H1 (cell line): ENCODE data around the gene ANK3. TPM values are rescaled to one million over a fixed set of nuclear protein-coding genes. Genes with fewer than 3 reads are reported as not detected.

ENCODE experiments used
- CTCF ChIA-PET: fragments of 300-600 bp; sonication (Branson Sonifier 250); formaldehyde crosslinking; loops from one replicate; lab custom pipeline; 2021; ENCODE audit not compliant: partially characterized antibody; lab: Charles Lee
- POLR2A ChIA-PET: fragments of 300-600 bp; sonication (Branson Sonifier 250); formaldehyde crosslinking; loops from one replicate; lab custom pipeline; 2021; ENCODE audit warnings: inconsistent platforms; ENCODE audit not compliant: partially characterized antibody; lab: Charles Lee
- DNase-seq, 2 experiments: peaks; one replicate each; pipeline versions ENCODE4 v3.0.0 to v3.0.0-alpha.2; 2010 to 2022; ENCODE audit warnings: low spot score in 2 of 2, low read depth in 1 of 2, mixed read lengths in 1 of 2
- FAIRE-seq: peaks from 2 replicates; lab custom pipeline; 2011; peaks lifted over from hg19 to GRCh38; lab: Jason Lieb, UNC
- H2AFZ ChIP-seq: 2 replicates; pipeline ENCODE4 v1.8.1; 2012; ENCODE audit warnings: low read length, inconsistent platforms
- H2AK5ac ChIP-seq: 2 replicates; pipeline ENCODE4 v1.6.1; 2013; ENCODE audit warnings: low read depth, low read length
- H2BK120ac ChIP-seq: replicated peaks from 2 replicates; pipeline ENCODE3; 2013; ENCODE audit warnings: low read depth, low read length, inconsistent platforms
- H2BK12ac ChIP-seq: 2 replicates; pipeline ENCODE4 v1.6.1; 2013; ENCODE audit warnings: low read depth, low read length
- H2BK15ac ChIP-seq: 2 replicates; pipeline ENCODE4 v1.6.1; 2013; ENCODE audit warnings: low read length
- H2BK20ac ChIP-seq: 2 replicates; pipeline ENCODE4 v1.6.1; 2013; ENCODE audit warnings: low read length
- H2BK5ac ChIP-seq: 2 replicates; pipeline ENCODE4 v1.6.1; 2013; ENCODE audit warnings: low read depth, low read length
- H3K14ac ChIP-seq: 2 replicates; pipeline ENCODE4 v1.6.1; 2013; ENCODE audit warnings: inconsistent platforms; ENCODE audit not compliant: insufficient read length
- H3K18ac ChIP-seq: 2 replicates; pipeline ENCODE4 v1.6.1; 2013; ENCODE audit warnings: low read length; ENCODE audit errors: extremely low read depth
- H3K23ac ChIP-seq: 2 replicates; pipeline ENCODE4 v1.6.1; 2013; ENCODE audit warnings: inconsistent platforms; ENCODE audit not compliant: insufficient read length
- H3K23me2 ChIP-seq: 2 replicates; pipeline ENCODE4 v1.6.1; 2013; ENCODE audit warnings: low read depth, low read length
- H3K27ac ChIP-seq: 2 replicates; pipeline ENCODE4 v1.6.1; 2011; ENCODE audit warnings: low read depth, low read length, inconsistent platforms
- H3K27me3 ChIP-seq, 4 experiments: replicated peaks in 1 of 4; 1 replicate in 1 of 4; 2 replicates in 3 of 4; pipeline versions ENCODE4 v1.6.1 to v1.8.1; 2011 to 2013; ENCODE audit warnings: low read length in 3 of 4, mild to moderate bottlenecking in 3 of 4, inconsistent platforms in 2 of 4, mixed read lengths in 2 of 4, moderate library complexity in 1 of 4; ENCODE audit not compliant: control insufficient read depth in 3 of 4, insufficient read depth in 3 of 4; ENCODE audit errors: extremely low read depth in 1 of 4
- H3K36me3 ChIP-seq, 4 experiments: 2 replicates each; pipeline versions ENCODE4 v1.6.1 to v1.8.1; 2011 to 2013; ENCODE audit warnings: mild to moderate bottlenecking in 4 of 4, low read length in 3 of 4, moderate library complexity in 2 of 4, control low read depth in 1 of 4, inconsistent platforms in 1 of 4; ENCODE audit not compliant: insufficient read depth in 4 of 4, control insufficient read depth in 2 of 4
- H3K4ac ChIP-seq: replicated peaks from 2 replicates; pipeline ENCODE3; 2013; ENCODE audit warnings: low read length, low read depth, mixed read lengths, inconsistent platforms; ENCODE audit not compliant: insufficient read length
- H3K4me1 ChIP-seq, 4 experiments: replicated peaks in 1 of 4; 1 replicate in 1 of 4; 2 replicates in 3 of 4; pipeline versions ENCODE4 v1.6.1 to v1.8.1; 2011 to 2013; ENCODE audit warnings: low read length in 3 of 4, inconsistent platforms in 2 of 4, mixed read lengths in 1 of 4; ENCODE audit not compliant: insufficient read depth in 4 of 4, control insufficient read depth in 3 of 4
- H3K4me2 ChIP-seq, 2 experiments: 2 replicates each; pipeline versions ENCODE4 v1.6.1 to v1.8.1; 2011 to 2013; ENCODE audit warnings: low read depth in 2 of 2, low read length in 2 of 2, control low read depth in 1 of 2, inconsistent platforms in 1 of 2, mild to moderate bottlenecking in 1 of 2; ENCODE audit not compliant: insufficient read depth in 1 of 2
- H3K4me3 ChIP-seq, 4 experiments: fragments of 200-600, 300-600 bp in 1 of 4; sonication (generic), shearing (Covaris generic), sonication (Bioruptor Twin) in 1 of 4; 2 replicates each; pipeline versions ENCODE4 v1.5.1 to v1.8.1; 2011 to 2016; ENCODE audit warnings: low read length in 4 of 4, low read depth in 3 of 4, control low read depth in 2 of 4, inconsistent platforms in 2 of 4, mild to moderate bottlenecking in 2 of 4, mixed read lengths in 1 of 4, moderate library complexity in 1 of 4; ENCODE audit not compliant: insufficient read depth in 2 of 4; ENCODE audit errors: extremely low read depth in 1 of 4
- H3K56ac ChIP-seq: replicated peaks from 2 replicates; pipeline ENCODE3; 2013; ENCODE audit warnings: low read depth, mild to moderate bottlenecking, mixed read lengths, low read length, inconsistent platforms; ENCODE audit not compliant: insufficient read length
- H3K79me1 ChIP-seq: 2 replicates; pipeline ENCODE4 v1.6.1; 2013; ENCODE audit warnings: low read depth, low read length, control low read depth
- H3K79me2 ChIP-seq, 2 experiments: 2 replicates each; pipeline versions ENCODE4 v1.6.1 to v1.8.1; 2012 to 2013; ENCODE audit warnings: low read length in 2 of 2, mild to moderate bottlenecking in 2 of 2, inconsistent platforms in 1 of 2; ENCODE audit not compliant: insufficient read depth in 2 of 2, control insufficient read depth in 1 of 2
- H3K9ac ChIP-seq, 4 experiments: replicated peaks in 1 of 4; 1 replicate in 1 of 4; 2 replicates in 3 of 4; pipeline versions ENCODE4 v1.6.1 to v1.8.1; 2011 to 2013; ENCODE audit warnings: low read depth in 3 of 4, low read length in 3 of 4, control low read depth in 2 of 4, mild to moderate bottlenecking in 2 of 4, moderate library complexity in 2 of 4, inconsistent platforms in 1 of 4; ENCODE audit errors: extremely low read depth in 1 of 4
- H3K9me3 ChIP-seq, 2 experiments: 2 replicates each; pipeline versions ENCODE4 v1.6.1 to v1.8.1; 2012 to 2013; ENCODE audit warnings: mild to moderate bottlenecking in 2 of 2, moderate library complexity in 2 of 2, control low read depth in 1 of 2, inconsistent platforms in 1 of 2, low read depth in 1 of 2, low read length in 1 of 2, mixed read lengths in 1 of 2; ENCODE audit not compliant: insufficient read depth in 2 of 2
- H4K20me1 ChIP-seq, 2 experiments: replicated peaks in 1 of 2; 2 replicates each; pipeline versions ENCODE3 to v1.8.1; 2011 to 2013; ENCODE audit warnings: inconsistent platforms in 2 of 2, low read length in 2 of 2, mild to moderate bottlenecking in 1 of 2; ENCODE audit not compliant: insufficient read depth in 2 of 2, control insufficient read depth in 1 of 2
- H4K5ac ChIP-seq: 2 replicates; pipeline ENCODE4 v1.6.1; 2013; ENCODE audit warnings: low read length, low read depth, mixed read lengths, inconsistent platforms; ENCODE audit not compliant: insufficient read length
- H4K8ac ChIP-seq: 2 replicates; pipeline ENCODE4 v1.8.0; 2013; ENCODE audit warnings: mild to moderate bottlenecking, moderate library complexity, low read length, inconsistent platforms; ENCODE audit not compliant: insufficient read depth; ENCODE audit errors: extremely low read depth
- H4K91ac ChIP-seq: replicated peaks from 2 replicates; pipeline ENCODE3; 2013; ENCODE audit warnings: low read length, mixed read lengths, inconsistent platforms; ENCODE audit not compliant: insufficient read length
- CBX8 ChIP-seq: fragments of 300-800, 300-1000 bp; sonication (generic); IDR thresholded peaks from 2 replicates; pipeline ENCODE4 v1.7.1; 2016; ENCODE audit warnings: low read depth, low read length, borderline replicate concordance
- EP300 ChIP-seq, 2 experiments: IDR thresholded peaks; 1 replicate in 1 of 2; 2 replicates in 1 of 2; pipeline ENCODE4 v1.6.1; 2011 to 2012; ENCODE audit warnings: low read depth in 2 of 2, low read length in 2 of 2, mild to moderate bottlenecking in 2 of 2, borderline replicate concordance in 1 of 2, inconsistent platforms in 1 of 2, moderate library complexity in 1 of 2
- GABPA ChIP-seq: IDR thresholded peaks from 2 replicates; pipeline ENCODE4 v1.6.1; 2011; ENCODE audit warnings: mild to moderate bottlenecking, low read length, moderate library complexity, borderline replicate concordance; ENCODE audit not compliant: insufficient read depth
- HDAC2 ChIP-seq, 2 experiments: fragments of 300-600 bp in 1 of 2; sonication (generic) in 1 of 2; IDR thresholded peaks; 2 replicates each; pipeline ENCODE4 v1.6.1; 2011 to 2012; ENCODE audit warnings: low read depth in 2 of 2, low read length in 2 of 2, mild to moderate bottlenecking in 2 of 2, moderate library complexity in 2 of 2, borderline replicate concordance in 1 of 2, inconsistent platforms in 1 of 2
- HDAC6 ChIP-seq: IDR thresholded peaks from one replicate; pipeline ENCODE4 v1.7.1; 2012; ENCODE audit warnings: low read depth, mild to moderate bottlenecking, inconsistent platforms, low read length, moderate library complexity
- POLR2AphosphoS5 ChIP-seq: IDR thresholded peaks from 2 replicates; pipeline ENCODE4 v1.6.1; 2011; ENCODE audit warnings: low read depth, low read length
- POU5F1 ChIP-seq: IDR thresholded peaks from 2 replicates; pipeline ENCODE4 v1.6.1; 2011; ENCODE audit warnings: low read depth, mild to moderate bottlenecking, low read length, moderate library complexity
- RNF2 ChIP-seq: fragments of 200-900, 300-1000 bp; sonication (generic); IDR thresholded peaks from 2 replicates; pipeline ENCODE4 v1.7.1; 2016; ENCODE audit warnings: borderline replicate concordance, low read depth, mild to moderate bottlenecking, antibody characterized with exemption, low read length; ENCODE audit not compliant: poor library complexity, severe bottlenecking; ENCODE audit errors: missing control alignments
- SAP30 ChIP-seq: fragments of 300-600 bp; sonication (generic); IDR thresholded peaks from 2 replicates; pipeline ENCODE4 v1.7.1; 2012; ENCODE audit warnings: low read length, moderate library complexity, mild to moderate bottlenecking, inconsistent platforms; ENCODE audit not compliant: insufficient read depth, insufficient replicate concordance
- SIX5 ChIP-seq: IDR thresholded peaks from 2 replicates; pipeline ENCODE4 v1.6.1; 2011; ENCODE audit warnings: mild to moderate bottlenecking, low read depth, low read length
- TBP ChIP-seq: IDR thresholded peaks from 2 replicates; pipeline ENCODE4 v1.6.1; 2011; ENCODE audit warnings: low read depth, low read length, improper control_type of control experiment
- WGBS, 2 experiments: shearing (Covaris generic) in 1 of 2; methylation state at CpG; one replicate each; pipeline versions ENCODE4 v1.1.6 to v1.1.7; 2013 to 2015; ENCODE audit warnings: low lambda C conversion rate in 2 of 2, mixed read lengths in 2 of 2, inconsistent platforms in 1 of 2, low coverage in 1 of 2, missing lambda C conversion rate in 1 of 2; ENCODE audit not compliant: insufficient replicate concordance in 2 of 2, insufficient coverage in 1 of 2, insufficient read length in 1 of 2; ENCODE audit errors: extremely low coverage in 1 of 2, missing lambda C conversion rate in 1 of 2; 5-methylcytosine and 5-hydroxymethylcytosine counted together
- polyA plus RNA-seq, 7 experiments: library from polyadenylated mRNA; depleted of rRNA in 3 of 7; stranded (reverse) in 5 of 7; unstranded in 2 of 7; fragments of >200 nt in 5 of 7; fragments of 200-250 nt in 2 of 7; gene quantifications; 1 replicate in 5 of 7; 2 replicates in 1 of 7; 4 replicates in 1 of 7; pipeline versions ENCODE4 v1.2.1 to v1.2.3, GENCODE V29; 2011 to 2013; ENCODE audit warnings: missing spikeins in 2 of 7, mixed read lengths in 2 of 7
- total RNA-seq: library from RNA; stranded (reverse); fragmentation: NEBNext Ultra II Directional; extraction: Animal tissue kit (Norgen Biotek cat#: 25700); gene quantifications from 2 replicates; pipeline ENCODE4 v1.2.1, GENCODE V29; 2021
- TF ChIP-seq, protein P1 (sequence below): IDR thresholded peaks from 2 replicates; pipeline ENCODE4 v1.6.1; 2012; ENCODE audit warnings: inconsistent platforms

ANK3 gene
- total and polyA plus RNA-seq, 2 of the 8 experiments (the other 6 are each of a cell fraction or from before 2014, with no cell fraction given), result 18.1 to 67.9 TPM

DNA sequence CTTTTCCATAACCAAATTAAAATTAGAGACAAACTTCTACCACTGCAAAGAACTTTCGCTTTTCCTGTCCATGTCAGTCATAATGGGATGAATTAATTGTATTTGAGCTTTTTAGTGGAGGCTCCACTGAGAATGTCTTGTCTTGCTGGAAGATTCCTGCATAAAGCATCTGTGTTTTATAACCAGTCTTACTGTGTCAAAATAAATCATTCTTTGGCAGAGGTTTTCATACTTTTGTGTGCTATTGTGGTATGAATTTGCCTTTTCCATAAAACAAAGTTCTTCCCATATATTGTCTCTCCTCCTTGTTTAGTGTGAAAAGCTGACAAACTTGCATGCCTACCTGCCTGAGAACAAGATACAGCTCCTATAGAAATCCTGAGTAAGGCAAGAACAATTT, 358.5 kb downstream of the ANK3 start:
- 91% methylated on average over 1 of the region's 1 CpG; no CpG with 5 or more reads in 1 of the 2 experiments for WGBS, 2 experiments
- Histone ChIP-seq H3K18ac (no peak overlapping the region), H4K20me1 (no peaks in the 10 kb centered on the region), H2BK15ac (no peak overlapping the region), H3K23me2 (no peaks in the 10 kb centered on the region), H3K9me3 (no peaks in the 10 kb centered on the region), H4K91ac (no peak overlapping the region), H3K14ac (no peak overlapping the region), H3K4me1 (peaks cover 0 to 4% (median 1%) of the 10 kb centered on the region in 4 experiments; a peak in 3 of 7 replicates), H2BK5ac (no peak overlapping the region), H2BK12ac (no peak overlapping the region), H2BK20ac (no peak overlapping the region), H3K4me2 (no peak overlapping the region), H3K23ac (no peak overlapping the region), H4K5ac (no peak overlapping the region), H3K56ac (no peak overlapping the region), H3K4me3 (no peak overlapping the region), H3K79me1 (no peaks in the 10 kb centered on the region), H3K4ac (no peak overlapping the region), H3K27ac (no peak overlapping the region), H3K9ac (no peak overlapping the region), H3K36me3 (no peaks in the 10 kb centered on the region), H4K8ac (no peak overlapping the region), H3K79me2 (no peaks in the 10 kb centered on the region), H3K27me3 (no peaks in the 10 kb centered on the region), H2AK5ac (no peak overlapping the region), H2BK120ac (no peak overlapping the region), H2AFZ (no peak overlapping the region)
- CTCF ChIA-PET, result interaction anchor here (0.5 to 3.1 kb wide), 15 partner anchors 9 to 409 kb away, joined by 3 to 13 read pairs (median 4); partner anchors contain the start of gene CCDC6
- DNase-seq, result no peak
- POLR2A ChIA-PET, result no interaction called here
- no peak for FAIRE-seq
- TF ChIP-seq EP300 (IDR thresholded peaks at IDR 0.05; ENCODE audit: borderline replicate concordance in 1 of 2, low read depth in 2 of 2, low read length in 2 of 2) (no peak), HDAC2 (IDR thresholded peaks at IDR 0.05; ENCODE audit: borderline replicate concordance in 1 of 2, low read depth in 2 of 2, low read length in 2 of 2) (no peak), SAP30 (no peak), RNF2 (no peak), CBX8 (no peak), POLR2AphosphoS5 (no peak), HDAC6 (no peak), POU5F1 (no peak), GABPA (no peak), TBP (no peak), SIX5 (no peak)
- TF ChIP-seq, protein P1, sequence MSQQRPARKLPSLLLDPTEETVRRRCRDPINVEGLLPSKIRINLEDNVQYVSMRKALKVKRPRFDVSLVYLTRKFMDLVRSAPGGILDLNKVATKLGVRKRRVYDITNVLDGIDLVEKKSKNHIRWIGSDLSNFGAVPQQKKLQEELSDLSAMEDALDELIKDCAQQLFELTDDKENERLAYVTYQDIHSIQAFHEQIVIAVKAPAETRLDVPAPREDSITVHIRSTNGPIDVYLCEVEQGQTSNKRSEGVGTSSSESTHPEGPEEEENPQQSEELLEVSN, result no peak
